ENCODE results near the gene SH3RF3. TPM values are rescaled to one million over a fixed set of nuclear protein-coding genes. Genes with fewer than 3 reads are reported as not detected.

Gene SH3RF3
- total and polyA plus RNA-seq, 9 of the 15 experiments (the other 6 are each of a cell fraction or from before 2014, with no cell fraction given): 0.02 TPM; not detected in 8

GRCh38 chr2:109375131-109375561, 246.1 kb downstream of the SH3RF3 start:
- CTCF ChIA-PET (ENCODE audit: low intra/inter-chr PET ratio): no interaction called here
- H2AFZ ChIP-seq (ENCODE audit: low read depth, low read length): no peak overlapping the region
- H3K9ac ChIP-seq (ENCODE audit: insufficient read depth in 1 of 2, low read depth in 2 of 2, low read length in 2 of 2): no peak overlapping the region
- no TSS peak for BruUV-seq (replicated peaks)
- FAIRE-seq (no peak), DNase-seq (ENCODE audit: extremely low read depth in 1 of 4, low spot score in 3 of 4) (no peak), ATAC-seq (no peak)
- H3K9me3 ChIP-seq (replicated peaks; ENCODE audit: control insufficient read depth, insufficient read depth, low read depth, low read length): no peaks in the 10 kb centered on the region
- H3K79me2 ChIP-seq (ENCODE audit: control insufficient read depth, insufficient read depth, low read length): no peaks in the 10 kb centered on the region
- in situ Hi-C loops (cut with MboI) (no loop called here), intact Hi-C loops (cut with micrococcal nuclease) (no loop called here)
- TF ChIP-seq, protein P1, sequence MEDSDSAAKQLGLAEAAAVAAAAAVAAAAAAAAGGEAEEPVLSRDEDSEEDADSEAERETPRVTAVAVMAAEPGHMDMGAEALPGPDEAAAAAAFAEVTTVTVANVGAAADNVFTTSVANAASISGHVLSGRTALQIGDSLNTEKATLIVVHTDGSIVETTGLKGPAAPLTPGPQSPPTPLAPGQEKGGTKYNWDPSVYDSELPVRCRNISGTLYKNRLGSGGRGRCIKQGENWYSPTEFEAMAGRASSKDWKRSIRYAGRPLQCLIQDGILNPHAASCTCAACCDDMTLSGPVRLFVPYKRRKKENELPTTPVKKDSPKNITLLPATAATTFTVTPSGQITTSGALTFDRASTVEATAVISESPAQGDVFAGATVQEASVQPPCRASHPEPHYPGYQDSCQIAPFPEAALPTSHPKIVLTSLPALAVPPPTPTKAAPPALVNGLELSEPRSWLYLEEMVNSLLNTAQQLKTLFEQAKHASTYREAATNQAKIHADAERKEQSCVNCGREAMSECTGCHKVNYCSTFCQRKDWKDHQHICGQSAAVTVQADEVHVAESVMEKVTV (CRISPR knock-in tag; IDR thresholded peaks at IDR 0.05): no peak
- TF ChIP-seq MCM3 (IDR thresholded peaks at IDR 0.05): no peak
- TF ChIP-seq, protein P2, sequence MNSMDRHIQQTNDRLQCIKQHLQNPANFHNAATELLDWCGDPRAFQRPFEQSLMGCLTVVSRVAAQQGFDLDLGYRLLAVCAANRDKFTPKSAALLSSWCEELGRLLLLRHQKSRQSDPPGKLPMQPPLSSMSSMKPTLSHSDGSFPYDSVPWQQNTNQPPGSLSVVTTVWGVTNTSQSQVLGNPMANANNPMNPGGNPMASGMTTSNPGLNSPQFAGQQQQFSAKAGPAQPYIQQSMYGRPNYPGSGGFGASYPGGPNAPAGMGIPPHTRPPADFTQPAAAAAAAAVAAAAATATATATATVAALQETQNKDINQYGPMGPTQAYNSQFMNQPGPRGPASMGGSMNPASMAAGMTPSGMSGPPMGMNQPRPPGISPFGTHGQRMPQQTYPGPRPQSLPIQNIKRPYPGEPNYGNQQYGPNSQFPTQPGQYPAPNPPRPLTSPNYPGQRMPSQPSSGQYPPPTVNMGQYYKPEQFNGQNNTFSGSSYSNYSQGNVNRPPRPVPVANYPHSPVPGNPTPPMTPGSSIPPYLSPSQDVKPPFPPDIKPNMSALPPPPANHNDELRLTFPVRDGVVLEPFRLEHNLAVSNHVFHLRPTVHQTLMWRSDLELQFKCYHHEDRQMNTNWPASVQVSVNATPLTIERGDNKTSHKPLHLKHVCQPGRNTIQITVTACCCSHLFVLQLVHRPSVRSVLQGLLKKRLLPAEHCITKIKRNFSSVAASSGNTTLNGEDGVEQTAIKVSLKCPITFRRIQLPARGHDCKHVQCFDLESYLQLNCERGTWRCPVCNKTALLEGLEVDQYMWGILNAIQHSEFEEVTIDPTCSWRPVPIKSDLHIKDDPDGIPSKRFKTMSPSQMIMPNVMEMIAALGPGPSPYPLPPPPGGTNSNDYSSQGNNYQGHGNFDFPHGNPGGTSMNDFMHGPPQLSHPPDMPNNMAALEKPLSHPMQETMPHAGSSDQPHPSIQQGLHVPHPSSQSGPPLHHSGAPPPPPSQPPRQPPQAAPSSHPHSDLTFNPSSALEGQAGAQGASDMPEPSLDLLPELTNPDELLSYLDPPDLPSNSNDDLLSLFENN (IDR thresholded peaks at IDR 0.05; ENCODE audit: low read depth in 2 of 2, low read length in 2 of 2): no peak
- no peak for TF ChIP-seq MTA2 (IDR thresholded peaks at IDR 0.05; ENCODE audit: low read depth)
- TF ChIP-seq, protein P3, sequence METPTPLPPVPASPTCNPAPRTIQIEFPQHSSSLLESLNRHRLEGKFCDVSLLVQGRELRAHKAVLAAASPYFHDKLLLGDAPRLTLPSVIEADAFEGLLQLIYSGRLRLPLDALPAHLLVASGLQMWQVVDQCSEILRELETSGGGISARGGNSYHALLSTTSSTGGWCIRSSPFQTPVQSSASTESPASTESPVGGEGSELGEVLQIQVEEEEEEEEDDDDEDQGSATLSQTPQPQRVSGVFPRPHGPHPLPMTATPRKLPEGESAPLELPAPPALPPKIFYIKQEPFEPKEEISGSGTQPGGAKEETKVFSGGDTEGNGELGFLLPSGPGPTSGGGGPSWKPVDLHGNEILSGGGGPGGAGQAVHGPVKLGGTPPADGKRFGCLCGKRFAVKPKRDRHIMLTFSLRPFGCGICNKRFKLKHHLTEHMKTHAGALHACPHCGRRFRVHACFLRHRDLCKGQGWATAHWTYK (CRISPR knock-in tag; IDR thresholded peaks at IDR 0.05): no peak
- no peak for TF ChIP-seq GATAD2A (IDR thresholded peaks at IDR 0.05)
- TF ChIP-seq BACH1 (tag; IDR thresholded peaks at IDR 0.05): no peak
- no peak for TF ChIP-seq PHB (CRISPR knock-in tag; IDR thresholded peaks at IDR 0.05)
- no peak for TF ChIP-seq ZKSCAN8 (CRISPR knock-in tag; IDR thresholded peaks at IDR 0.05)
- no peak for TF ChIP-seq RHOXF2B (CRISPR knock-in tag; conservative IDR thresholded peaks at IDR 0.05)
- H3K4me3 ChIP-seq: no peak overlapping the region
- no peaks in the 10 kb centered on the region for H3K9me1 ChIP-seq (ENCODE audit: control insufficient read depth, insufficient read depth, low read length)
- 1% methylated on average over 12 of the region's 12 CpGs for WGBS (ENCODE audit: insufficient coverage, low coverage, missing lambda C conversion rate)
- H4K20me1 ChIP-seq (replicated peaks; ENCODE audit: control insufficient read depth, insufficient read depth, low read length): 0 out of 2 replicates have a peak, but pooled peaks cover 4% of the 10 kb centered on the region
- H3K4me2 ChIP-seq (ENCODE audit: insufficient read depth, low read length): no peak overlapping the region
- no peak overlapping the region for H3K27ac ChIP-seq (ENCODE audit: extremely low read depth, low read depth, low read length)
- no peaks in the 10 kb centered on the region; a peak in 1 of 5 replicates for H3K4me1 ChIP-seq (replicated peaks in 1 of 2; ENCODE audit: control insufficient read depth in 2 of 2, insufficient read depth in 2 of 2, low read length in 2 of 2)
- H3K36me3 ChIP-seq (ENCODE audit: control insufficient read depth, insufficient read depth, low read length): no peaks in the 10 kb centered on the region
- POLR2A ChIA-PET: no interaction called here
- peaks cover 6 to 64% of the 10 kb centered on the region in 2 experiments; a peak in 4 of 5 replicates for H3K27me3 ChIP-seq (ENCODE audit: control insufficient read depth in 2 of 2, insufficient read depth in 2 of 2, low read length in 2 of 2)
